Neural cell (in vitro differentiated cells): Measurements from ENCODE around the gene JMJD8. TPM values are rescaled to one million over a fixed set of nuclear protein-coding genes. Genes with fewer than 3 reads are reported as not detected.
A peak's percentile ranks its signal among the peaks of the same experiment; 100 is the strongest.

Experiments
- H2AFZ ChIP-seq: fragments of 200-600, 300-800 bp; sonication (generic), shearing (Covaris generic); 2 replicates; pipeline ENCODE4 v1.6.0; 2014; ENCODE audit warnings: low read depth, mild to moderate bottlenecking, antibody characterized with exemption, low read length, moderate library complexity
- H3F3A ChIP-seq: fragments of 200-600 bp; shearing (Covaris generic); 2 replicates; pipeline ENCODE4 v1.6.1; 2016; ENCODE audit warnings: mild to moderate bottlenecking, moderate library complexity, mixed read lengths, antibody characterized with exemption, low read length; ENCODE audit not compliant: insufficient read depth, poor library complexity, severe bottlenecking
- H3K27ac ChIP-seq: fragments of 200-600, 300-800 bp; sonication (generic), shearing (Covaris generic); 2 replicates; pipeline ENCODE4 v1.5.1; 2014; ENCODE audit warnings: mild to moderate bottlenecking, low read length, moderate library complexity
- H3K27me3 ChIP-seq: fragments of 300-800, 200-600 bp; sonication (generic), shearing (Covaris generic); 2 replicates; pipeline ENCODE4 v1.6.0; 2014; ENCODE audit warnings: mild to moderate bottlenecking, low read depth, low read length, moderate library complexity; ENCODE audit not compliant: insufficient read depth
- H3K36me3 ChIP-seq: fragments of 300-800, 200-600 bp; sonication (generic), shearing (Covaris generic); 2 replicates; pipeline ENCODE4 v1.5.1; 2014; ENCODE audit warnings: mild to moderate bottlenecking, antibody characterized with exemption, low read length, moderate library complexity; ENCODE audit not compliant: insufficient read depth
- H3K4me2 ChIP-seq: fragments of 300-800, 200-600 bp; sonication (generic), shearing (Covaris generic); 2 replicates; pipeline ENCODE4 v1.6.0; 2014; ENCODE audit warnings: mild to moderate bottlenecking, low read length
- H3K4me3 ChIP-seq: fragments of 300-800, 200-600 bp; sonication (generic), shearing (Covaris generic); 2 replicates; pipeline ENCODE4 v1.5.1; 2014; ENCODE audit warnings: mild to moderate bottlenecking, low read length, moderate library complexity
- H3K79me2 ChIP-seq: fragments of 200-600 bp; shearing (Covaris generic); replicated peaks from 2 replicates; pipeline ENCODE4 v1.6.0; 2014; ENCODE audit warnings: mild to moderate bottlenecking, low read length, moderate library complexity; ENCODE audit not compliant: insufficient read depth
- H3K9ac ChIP-seq: fragments of 300-800, 200-600 bp; sonication (generic), shearing (Covaris generic); 2 replicates; pipeline ENCODE4 v1.6.1; 2016; ENCODE audit warnings: mild to moderate bottlenecking, low read length, mixed read lengths
- H3K9me2 ChIP-seq: fragments of 200-600 bp; shearing (Covaris generic); 2 replicates; pipeline ENCODE4 v1.6.1; 2016; ENCODE audit warnings: mild to moderate bottlenecking, low read length, mixed read lengths; ENCODE audit not compliant: insufficient read depth
- H3K9me3 ChIP-seq: fragments of 200-600, 300-800 bp; sonication (generic), shearing (Covaris generic); 2 replicates; pipeline ENCODE4 v1.6.1; 2016; ENCODE audit warnings: mild to moderate bottlenecking, mixed run types, low read length, moderate library complexity, mixed read lengths
- H4K20me1 ChIP-seq: fragments of 200-600 bp; shearing (Covaris generic); 2 replicates; pipeline ENCODE4 v1.6.1; 2016; ENCODE audit warnings: mild to moderate bottlenecking, mixed run types; ENCODE audit not compliant: insufficient read depth
- EP300 ChIP-seq: fragments of 450-650 bp; conservative IDR thresholded peaks from 2 replicates; pipeline ENCODE4 v1.6.1; 2014; ENCODE audit warnings: antibody characterized with exemption, mild to moderate bottlenecking, moderate library complexity; ENCODE audit not compliant: poor library complexity, severe bottlenecking
- EZH2 ChIP-seq: fragments of 200-600, 300-800 bp; shearing (Covaris generic), sonication (generic); IDR thresholded peaks from 2 replicates; pipeline ENCODE4 v1.6.1; 2014; ENCODE audit warnings: antibody characterized with exemption, low read length, borderline replicate concordance, mild to moderate bottlenecking; ENCODE audit not compliant: insufficient read depth, poor library complexity, severe bottlenecking
- POLR2AphosphoS5 ChIP-seq: IDR thresholded peaks from 2 replicates; pipeline ENCODE4 v1.6.1; 2012
- RAD21 ChIP-seq: fragments of 450-650 bp; conservative IDR thresholded peaks from 2 replicates; pipeline ENCODE4 v1.6.1; 2014; ENCODE audit warnings: antibody characterized with exemption, mild to moderate bottlenecking, moderate library complexity
- REST ChIP-seq: IDR thresholded peaks from 2 replicates; pipeline ENCODE4 v1.6.1; 2012; ENCODE audit warnings: borderline replicate concordance
- SMC3 ChIP-seq: fragments of 450-650 bp; conservative IDR thresholded peaks from 2 replicates; pipeline ENCODE4 v1.6.1; 2014; ENCODE audit warnings: antibody characterized with exemption, mild to moderate bottlenecking, moderate library complexity; ENCODE audit not compliant: poor library complexity
- TAF1 ChIP-seq: IDR thresholded peaks from 2 replicates; pipeline ENCODE4 v1.6.1; 2012; ENCODE audit warnings: low read depth
- polyA plus RNA-seq: library from polyadenylated mRNA; depleted of rRNA; stranded (reverse); fragments of >200 nt; gene quantifications from 2 replicates; pipeline ENCODE4 v1.2.3, GENCODE V29; 2014
- TF ChIP-seq, protein P1 (sequence below): fragments of 450-650 bp; IDR thresholded peaks from 2 replicates; pipeline ENCODE4 v1.5.1; 2014; ENCODE audit warnings: antibody characterized with exemption, mild to moderate bottlenecking, moderate library complexity; ENCODE audit not compliant: poor library complexity, severe bottlenecking

The JMJD8 gene
- polyA plus RNA-seq, 1 donor from 2014 or later = 44.7 TPM

- H3K27ac ChIP-seq = peak overlapping the region; percentile 55
- H3K79me2 ChIP-seq = peaks cover 6% of the 10 kb centered on the region
- H3K4me2 ChIP-seq = peak overlapping the region; percentile 98
- no peaks in the 10 kb centered on the region for H3K9me3 ChIP-seq
- no peaks in the 10 kb centered on the region for H3K9me2 ChIP-seq
- no peaks in the 10 kb centered on the region for H4K20me1 ChIP-seq
- H3K27me3 ChIP-seq = peaks cover 2% of the 10 kb centered on the region
- no peaks in the 10 kb centered on the region for H3K36me3 ChIP-seq
- H3K9ac ChIP-seq = peak overlapping the region; percentile 85
- H3K4me3 ChIP-seq = peak overlapping the region; percentile 91
- TF ChIP-seq RAD21 (no peak), EP300 (no peak), SMC3 (no peak), TAF1 (no peak)
- no peak overlapping the region for H2AFZ ChIP-seq
- no peaks in the 10 kb centered on the region for H3F3A ChIP-seq
These were observed 5.2 kb upstream of the JMJD8 start for GRCh38 chr16:689175-689897.

- Histone ChIP-seq H3K4me3 (no peak overlapping the region), H3K9me2 (no peaks in the 10 kb centered on the region), H2AFZ (no peak overlapping the region), H3F3A (no peaks in the 10 kb centered on the region), H3K4me2 (no peak overlapping the region), H3K27ac (no peak overlapping the region), H3K27me3 (no peaks in the 10 kb centered on the region), H3K9ac (no peak overlapping the region), H3K79me2 (peaks cover 11% of the 10 kb centered on the region), H3K36me3 (no peaks in the 10 kb centered on the region), H4K20me1 (no peaks in the 10 kb centered on the region), H3K9me3 (no peaks in the 10 kb centered on the region)
- TF ChIP-seq RAD21 = no peak
- TF ChIP-seq POLR2AphosphoS5 = no peak
- TF ChIP-seq EZH2 = no peak
- TF ChIP-seq, protein P1, sequence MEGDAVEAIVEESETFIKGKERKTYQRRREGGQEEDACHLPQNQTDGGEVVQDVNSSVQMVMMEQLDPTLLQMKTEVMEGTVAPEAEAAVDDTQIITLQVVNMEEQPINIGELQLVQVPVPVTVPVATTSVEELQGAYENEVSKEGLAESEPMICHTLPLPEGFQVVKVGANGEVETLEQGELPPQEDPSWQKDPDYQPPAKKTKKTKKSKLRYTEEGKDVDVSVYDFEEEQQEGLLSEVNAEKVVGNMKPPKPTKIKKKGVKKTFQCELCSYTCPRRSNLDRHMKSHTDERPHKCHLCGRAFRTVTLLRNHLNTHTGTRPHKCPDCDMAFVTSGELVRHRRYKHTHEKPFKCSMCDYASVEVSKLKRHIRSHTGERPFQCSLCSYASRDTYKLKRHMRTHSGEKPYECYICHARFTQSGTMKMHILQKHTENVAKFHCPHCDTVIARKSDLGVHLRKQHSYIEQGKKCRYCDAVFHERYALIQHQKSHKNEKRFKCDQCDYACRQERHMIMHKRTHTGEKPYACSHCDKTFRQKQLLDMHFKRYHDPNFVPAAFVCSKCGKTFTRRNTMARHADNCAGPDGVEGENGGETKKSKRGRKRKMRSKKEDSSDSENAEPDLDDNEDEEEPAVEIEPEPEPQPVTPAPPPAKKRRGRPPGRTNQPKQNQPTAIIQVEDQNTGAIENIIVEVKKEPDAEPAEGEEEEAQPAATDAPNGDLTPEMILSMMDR = no peak
- TF ChIP-seq EP300 = no peak
- TF ChIP-seq TAF1 = no peak
- no peak for TF ChIP-seq REST
- no peak for TF ChIP-seq SMC3
These were observed 3.4 kb upstream of the JMJD8 start for GRCh38 chr16:687499-687898.
